ENCODE measurements around the gene AQP5.

Gene AQP5

GRCh38 chr12:49961111-49961922, at the start of gene AQP5:
Gene AQP5 (plus strand): TSS chr12:49961872. CDS start chr12:49962018, 146 bp downstream.
- DNase-seq: no peak

DNA sequence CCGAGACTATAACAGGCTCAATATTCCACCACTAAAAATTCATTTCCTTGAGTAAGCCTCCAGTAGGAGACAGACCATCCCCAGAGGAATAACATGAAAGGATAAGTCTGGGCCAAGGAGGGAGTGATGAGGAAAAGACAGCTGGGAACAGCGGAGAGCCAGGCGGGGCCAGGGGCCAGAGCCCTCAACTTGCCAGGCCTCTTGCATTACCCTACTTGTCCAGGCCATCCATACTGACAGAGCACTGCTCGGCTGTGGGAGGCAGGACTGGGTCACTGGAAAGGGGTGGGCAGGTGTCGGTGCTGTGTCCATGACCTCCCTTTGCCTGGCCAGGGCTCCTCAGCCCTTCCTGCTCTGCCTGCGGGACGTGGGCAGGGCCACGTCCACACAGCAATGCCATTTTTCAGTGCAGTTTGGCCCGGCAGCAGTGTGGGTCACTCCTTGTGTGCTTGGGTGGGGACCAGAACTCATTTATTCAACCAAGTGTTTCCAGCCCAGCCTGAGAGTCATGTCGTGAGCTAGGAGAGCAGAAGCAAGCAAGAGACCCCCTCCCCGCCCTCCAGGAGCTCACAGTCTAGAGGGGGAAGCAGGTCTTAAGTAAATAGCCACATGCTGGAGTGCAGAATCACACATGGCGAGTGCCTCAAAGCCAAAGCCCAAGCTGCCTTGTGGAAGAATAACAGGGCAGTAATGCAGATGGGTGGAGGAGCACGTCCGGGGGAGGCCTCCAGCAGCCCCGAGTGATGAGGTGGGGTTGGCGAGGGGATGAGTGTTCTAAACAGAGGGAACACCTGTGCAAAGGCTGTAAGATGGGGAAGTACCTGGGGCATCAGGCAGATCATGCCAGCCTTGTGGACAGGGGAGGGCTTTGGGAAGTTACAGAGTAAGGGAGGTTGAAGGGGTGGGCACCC, 49.1 kb upstream of the AQP5 start:
- DNase-seq: no peak

- no peak for DNase-seq
Measured at GRCh38 chr12:49916129-49916919, 45.3 kb upstream of the AQP5 start.

GRCh38 chr12:49917166-49917787, 44.4 kb upstream of the AQP5 start:
- no peak for DNase-seq

- no peak for DNase-seq
Measured at GRCh38 chr12:49917788-49918173, 43.9 kb upstream of the AQP5 start.

GRCh38 chr12:49920241-49920914, 41.3 kb upstream of the AQP5 start:
- DNase-seq: no peak

DNA sequence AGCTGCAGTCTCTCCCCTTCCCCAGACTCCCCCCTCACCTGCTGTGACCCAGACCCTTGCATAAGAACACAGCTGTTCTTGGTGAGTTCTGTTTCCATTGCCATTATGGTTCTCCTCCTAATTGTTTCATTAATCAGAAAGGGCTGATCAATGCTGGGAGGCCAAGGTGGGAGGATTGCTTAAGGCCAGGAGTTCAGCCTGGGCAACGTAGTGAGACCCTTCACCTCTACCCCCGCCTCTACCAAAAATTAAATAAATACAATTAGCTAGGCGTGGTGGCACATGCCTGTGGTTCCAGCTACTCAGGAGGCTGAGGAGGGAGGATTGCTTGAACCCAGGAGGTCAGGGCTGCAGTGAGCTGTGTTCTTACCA, 40.8 kb upstream of the AQP5 start:
- no peak for DNase-seq

DNA sequence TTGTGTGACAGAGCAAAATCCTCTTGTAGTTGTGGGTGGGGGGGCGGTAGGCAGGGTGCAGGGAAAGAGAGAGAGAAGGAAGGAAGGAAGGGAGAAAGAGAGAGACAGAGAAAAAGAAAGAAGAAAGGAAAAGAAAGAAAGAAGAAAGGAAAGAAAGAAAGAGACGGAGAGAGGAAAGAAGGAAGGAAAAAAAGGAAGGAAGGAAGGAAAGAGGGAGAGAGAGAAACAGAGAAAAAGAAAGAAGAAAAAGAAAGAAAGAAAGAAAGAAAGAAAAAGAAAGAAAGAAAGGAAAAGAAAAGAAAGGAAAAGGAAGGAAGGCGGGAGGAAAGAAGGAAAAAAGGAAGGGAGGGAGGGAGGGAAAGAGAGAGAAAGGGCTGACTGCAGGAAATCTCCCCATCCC, 40.4 kb upstream of the AQP5 start:
- DNase-seq: no peak

DNA sequence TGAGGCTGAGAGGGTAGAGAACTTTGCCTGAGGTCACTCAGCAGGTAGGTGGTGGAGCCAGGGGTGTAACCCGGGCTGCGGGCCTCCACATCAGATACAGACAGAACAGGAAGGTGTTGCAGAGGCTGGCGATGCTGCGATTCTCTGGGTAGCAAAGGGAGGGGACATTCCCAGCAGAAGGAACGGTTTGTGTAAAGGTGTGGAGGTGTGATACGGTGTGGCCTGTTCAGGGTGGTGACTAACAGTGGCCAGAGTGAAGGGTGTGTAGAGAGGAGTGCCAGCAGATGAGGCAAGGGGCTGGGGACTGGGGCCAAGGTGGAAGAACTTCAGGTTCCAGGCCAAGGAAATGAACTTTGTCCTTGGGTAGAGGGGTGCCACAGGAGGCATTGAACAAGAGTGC, 39.7 kb upstream of the AQP5 start:
- DNase-seq: no peak

- DNase-seq: no peak
Measured at GRCh38 chr12:49922349-49923034, 39.2 kb upstream of the AQP5 start.

- DNase-seq: no peak
Measured at GRCh38 chr12:49923035-49923644, 38.5 kb upstream of the AQP5 start.

- DNase-seq: no peak
Measured at GRCh38 chr12:49923880-49924556, 37.7 kb upstream of the AQP5 start.

- DNase-seq: no peak
Measured at GRCh38 chr12:49924628-49925246, 36.9 kb upstream of the AQP5 start.

DNA sequence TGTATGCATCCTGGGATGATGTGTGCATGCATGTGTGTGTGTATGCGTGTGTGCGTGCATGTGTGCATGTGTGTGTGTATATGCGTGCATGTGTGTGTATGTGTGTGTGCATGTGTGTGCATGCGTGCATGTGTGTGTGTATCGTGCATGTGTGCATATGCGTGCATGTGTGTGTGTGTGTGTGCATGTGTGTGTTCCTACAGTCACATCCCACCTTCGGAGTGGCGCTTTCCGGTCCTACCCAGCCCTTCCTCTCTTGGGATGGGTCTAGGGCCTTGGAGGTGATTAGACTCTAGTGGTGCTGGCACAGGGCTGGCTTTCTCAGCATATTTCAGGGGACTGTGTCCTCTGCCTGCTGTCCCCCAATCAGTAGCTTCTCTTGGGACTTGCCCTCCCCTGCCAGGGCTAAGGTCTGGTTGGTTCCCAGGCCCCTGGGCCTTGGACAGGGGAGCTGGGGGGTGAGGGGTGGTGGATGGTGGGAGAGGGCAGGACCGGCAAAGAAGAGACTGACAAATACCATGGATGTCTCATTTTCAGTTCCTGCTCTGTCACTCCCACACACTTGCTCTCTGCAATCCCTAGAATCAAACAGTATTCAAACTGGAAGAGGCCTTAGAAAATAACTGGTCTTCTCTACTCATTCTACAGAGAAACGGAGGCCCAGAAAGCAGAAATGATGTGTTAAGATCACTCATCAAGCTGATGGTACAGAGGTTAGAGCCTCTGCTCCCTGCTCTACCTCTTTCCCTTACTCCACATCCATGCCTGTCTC, 36.1 kb upstream of the AQP5 start:
- DNase-seq: no peak

- no peak for DNase-seq
Measured at GRCh38 chr12:49928471-49928870, 33.2 kb upstream of the AQP5 start.

GRCh38 chr12:49929581-49929980, 32.1 kb upstream of the AQP5 start:
- DNase-seq: no peak

DNA sequence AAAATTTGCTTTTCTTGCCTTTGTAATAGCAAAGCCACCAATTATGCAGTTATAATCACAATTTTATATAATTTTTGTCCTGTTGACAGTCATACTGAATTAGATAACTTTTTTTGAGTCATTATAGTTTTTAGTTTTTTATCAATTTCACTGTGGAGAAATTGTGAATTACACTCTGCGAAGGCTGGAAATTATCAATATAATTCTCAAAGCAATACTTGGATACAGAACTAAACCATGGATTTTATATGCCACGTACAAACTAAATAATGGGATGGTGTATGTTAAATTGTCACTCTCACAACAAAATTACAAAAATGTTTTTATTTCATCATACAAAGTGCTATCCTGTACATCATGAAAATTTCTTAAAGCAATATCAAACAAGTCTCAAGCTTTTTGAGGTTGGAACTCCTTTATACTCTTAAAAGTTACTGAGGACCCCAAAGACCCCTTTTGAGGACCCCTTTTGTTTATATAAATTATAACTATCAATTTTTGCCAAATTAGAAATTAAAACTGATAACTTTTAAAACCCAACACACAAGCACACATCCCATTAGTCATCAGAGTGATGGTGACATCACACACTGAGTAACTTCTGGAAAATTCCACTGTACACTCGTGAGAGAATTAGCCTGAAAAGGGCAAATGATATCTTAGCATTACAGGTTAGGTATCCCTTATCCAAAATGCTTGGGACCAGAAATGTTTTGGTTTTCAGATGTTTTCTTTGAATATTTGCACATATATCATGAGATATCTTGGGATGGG, 31.0 kb upstream of the AQP5 start:
- no peak for DNase-seq

- no peak for DNase-seq
Measured at GRCh38 chr12:49932023-49932422, 29.6 kb upstream of the AQP5 start.

All from NCI-H1092 (cell line).